ENCODE data around the gene CHST10.

CHST10 gene

DNA sequence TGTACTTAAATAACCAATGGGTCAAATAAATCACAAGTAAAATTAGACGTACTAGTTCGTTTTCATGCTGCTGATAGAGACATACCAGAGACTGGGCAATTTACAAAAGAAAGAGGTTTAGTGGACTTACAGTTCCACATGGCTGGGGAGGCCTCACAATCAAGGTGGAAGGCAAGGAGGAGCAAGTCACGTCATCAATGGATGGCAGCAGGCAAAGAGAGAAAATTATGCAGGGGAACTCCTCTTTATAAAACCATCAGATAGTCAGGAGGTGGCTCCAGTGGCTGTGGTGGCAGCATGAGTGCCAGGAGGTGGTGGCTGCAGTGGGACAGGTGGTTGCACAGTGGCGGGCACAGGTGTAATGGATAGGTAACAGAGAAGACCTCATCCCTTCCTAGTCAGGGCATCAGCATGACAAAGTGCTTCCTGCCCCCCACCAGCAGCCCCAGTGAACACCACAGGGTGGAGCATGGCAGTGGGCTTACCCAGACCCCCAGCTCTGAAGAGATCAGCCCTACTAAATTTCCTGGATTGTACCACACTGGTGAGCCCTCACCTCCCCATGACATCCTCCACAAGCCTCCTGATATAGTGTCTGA, 6.9 kb upstream of the CHST10 start:
- no peak overlapping the region for H3K4me3 ChIP-seq (ENCODE audit: low read depth, low read length)
- no peaks in the 10 kb centered on the region for H3K36me3 ChIP-seq (ENCODE audit: control insufficient read depth in 2 of 2, insufficient read depth in 1 of 2, low read length in 2 of 2)
- no peak for TF ChIP-seq KLF9 (tag by site-specific recombination; IDR thresholded peaks at IDR 0.05; ENCODE audit: low read depth)
- no peak for TF ChIP-seq ZNF571 (tag by site-specific recombination; IDR thresholded peaks at IDR 0.05)
- no peak for TF ChIP-seq ZNF548 (tag by site-specific recombination; IDR thresholded peaks at IDR 0.05)
- TF ChIP-seq, protein P1, sequence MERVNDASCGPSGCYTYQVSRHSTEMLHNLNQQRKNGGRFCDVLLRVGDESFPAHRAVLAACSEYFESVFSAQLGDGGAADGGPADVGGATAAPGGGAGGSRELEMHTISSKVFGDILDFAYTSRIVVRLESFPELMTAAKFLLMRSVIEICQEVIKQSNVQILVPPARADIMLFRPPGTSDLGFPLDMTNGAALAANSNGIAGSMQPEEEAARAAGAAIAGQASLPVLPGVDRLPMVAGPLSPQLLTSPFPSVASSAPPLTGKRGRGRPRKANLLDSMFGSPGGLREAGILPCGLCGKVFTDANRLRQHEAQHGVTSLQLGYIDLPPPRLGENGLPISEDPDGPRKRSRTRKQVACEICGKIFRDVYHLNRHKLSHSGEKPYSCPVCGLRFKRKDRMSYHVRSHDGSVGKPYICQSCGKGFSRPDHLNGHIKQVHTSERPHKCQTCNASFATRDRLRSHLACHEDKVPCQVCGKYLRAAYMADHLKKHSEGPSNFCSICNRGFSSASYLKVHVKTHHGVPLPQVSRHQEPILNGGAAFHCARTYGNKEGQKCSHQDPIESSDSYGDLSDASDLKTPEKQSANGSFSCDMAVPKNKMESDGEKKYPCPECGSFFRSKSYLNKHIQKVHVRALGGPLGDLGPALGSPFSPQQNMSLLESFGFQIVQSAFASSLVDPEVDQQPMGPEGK (tag by site-specific recombination; IDR thresholded peaks at IDR 0.05), result no peak
- TF ChIP-seq ZNF792 (tag by site-specific recombination; IDR thresholded peaks at IDR 0.05), result no peak
- TF ChIP-seq ZNF747 (tag by site-specific recombination; IDR thresholded peaks at IDR 0.05), result no peak
- no peak for TF ChIP-seq ZNF473 (tag by site-specific recombination; IDR thresholded peaks at IDR 0.05)
- TF ChIP-seq ZNF416 (tag by site-specific recombination; IDR thresholded peaks at IDR 0.05), result no peak
- no peak for TF ChIP-seq ZNF596 (tag by site-specific recombination; IDR thresholded peaks at IDR 0.05)
- no peak for TF ChIP-seq OSR2 (tag by site-specific recombination; IDR thresholded peaks at IDR 0.05)
- TF ChIP-seq ZNF292 (tag by site-specific recombination; IDR thresholded peaks at IDR 0.05; ENCODE audit: borderline replicate concordance, low read depth), result no peak
- TF ChIP-seq ZNF37A (tag by site-specific recombination; IDR thresholded peaks at IDR 0.05), result no peak
- TF ChIP-seq, protein P2, sequence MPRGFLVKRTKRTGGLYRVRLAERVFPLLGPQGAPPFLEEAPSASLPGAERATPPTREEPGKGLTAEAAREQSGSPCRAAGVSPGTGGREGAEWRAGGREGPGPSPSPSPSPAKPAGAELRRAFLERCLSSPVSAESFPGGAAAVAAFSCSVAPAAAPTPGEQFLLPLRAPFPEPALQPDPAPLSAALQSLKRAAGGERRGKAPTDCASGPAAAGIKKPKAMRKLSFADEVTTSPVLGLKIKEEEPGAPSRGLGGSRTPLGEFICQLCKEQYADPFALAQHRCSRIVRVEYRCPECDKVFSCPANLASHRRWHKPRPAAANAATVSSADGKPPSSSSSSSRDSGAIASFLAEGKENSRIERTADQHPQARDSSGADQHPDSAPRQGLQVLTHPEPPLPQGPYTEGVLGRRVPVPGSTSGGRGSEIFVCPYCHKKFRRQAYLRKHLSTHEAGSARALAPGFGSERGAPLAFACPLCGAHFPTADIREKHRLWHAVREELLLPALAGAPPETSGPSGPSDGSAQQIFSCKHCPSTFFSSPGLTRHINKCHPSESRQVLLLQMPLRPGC (tag by site-specific recombination; IDR thresholded peaks at IDR 0.05), result no peak
- TF ChIP-seq, protein P3, sequence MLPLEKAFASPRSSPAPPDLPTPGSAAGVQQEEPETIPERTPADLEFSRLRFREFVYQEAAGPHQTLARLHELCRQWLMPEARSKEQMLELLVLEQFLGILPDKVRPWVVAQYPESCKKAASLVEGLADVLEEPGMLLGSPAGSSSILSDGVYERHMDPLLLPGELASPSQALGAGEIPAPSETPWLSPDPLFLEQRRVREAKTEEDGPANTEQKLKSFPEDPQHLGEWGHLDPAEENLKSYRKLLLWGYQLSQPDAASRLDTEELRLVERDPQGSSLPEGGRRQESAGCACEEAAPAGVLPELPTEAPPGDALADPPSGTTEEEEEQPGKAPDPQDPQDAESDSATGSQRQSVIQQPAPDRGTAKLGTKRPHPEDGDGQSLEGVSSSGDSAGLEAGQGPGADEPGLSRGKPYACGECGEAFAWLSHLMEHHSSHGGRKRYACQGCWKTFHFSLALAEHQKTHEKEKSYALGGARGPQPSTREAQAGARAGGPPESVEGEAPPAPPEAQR (tag by site-specific recombination; IDR thresholded peaks at IDR 0.05), result no peak
- no peak for TF ChIP-seq ZNF16 (tag by site-specific recombination; IDR thresholded peaks at IDR 0.05; ENCODE audit: low read depth)
- no peak for TF ChIP-seq ZNF544 (tag by site-specific recombination; IDR thresholded peaks at IDR 0.05)
- TF ChIP-seq, protein P4, sequence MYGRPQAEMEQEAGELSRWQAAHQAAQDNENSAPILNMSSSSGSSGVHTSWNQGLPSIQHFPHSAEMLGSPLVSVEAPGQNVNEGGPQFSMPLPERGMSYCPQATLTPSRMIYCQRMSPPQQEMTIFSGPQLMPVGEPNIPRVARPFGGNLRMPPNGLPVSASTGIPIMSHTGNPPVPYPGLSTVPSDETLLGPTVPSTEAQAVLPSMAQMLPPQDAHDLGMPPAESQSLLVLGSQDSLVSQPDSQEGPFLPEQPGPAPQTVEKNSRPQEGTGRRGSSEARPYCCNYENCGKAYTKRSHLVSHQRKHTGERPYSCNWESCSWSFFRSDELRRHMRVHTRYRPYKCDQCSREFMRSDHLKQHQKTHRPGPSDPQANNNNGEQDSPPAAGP (tag by site-specific recombination; IDR thresholded peaks at IDR 0.05), result no peak
- no peak for TF ChIP-seq ZNF621 (tag by site-specific recombination; IDR thresholded peaks at IDR 0.05)
- no peak for TF ChIP-seq ZNF132 (tag by site-specific recombination; IDR thresholded peaks at IDR 0.05; ENCODE audit: borderline replicate concordance)
- H3K4me1 ChIP-seq (ENCODE audit: control insufficient read depth, insufficient read depth, low read length), result no peaks in the 10 kb centered on the region
- POLR2A ChIA-PET, result no interaction called here
- CTCF ChIA-PET, result interaction anchor here (0.6 to 2.2 kb wide), 3 partner anchors 8 to 167 kb away, joined by 3 to 10 read pairs (median 4); no protein-coding TSS in a partner anchor
- no peak overlapping the region for H3K27ac ChIP-seq (ENCODE audit: extremely low read depth, low read depth, low read length)
- no peaks in the 10 kb centered on the region for H3K9me3 ChIP-seq (ENCODE audit: control insufficient read depth, insufficient read depth, low read depth, low read length)

DNA sequence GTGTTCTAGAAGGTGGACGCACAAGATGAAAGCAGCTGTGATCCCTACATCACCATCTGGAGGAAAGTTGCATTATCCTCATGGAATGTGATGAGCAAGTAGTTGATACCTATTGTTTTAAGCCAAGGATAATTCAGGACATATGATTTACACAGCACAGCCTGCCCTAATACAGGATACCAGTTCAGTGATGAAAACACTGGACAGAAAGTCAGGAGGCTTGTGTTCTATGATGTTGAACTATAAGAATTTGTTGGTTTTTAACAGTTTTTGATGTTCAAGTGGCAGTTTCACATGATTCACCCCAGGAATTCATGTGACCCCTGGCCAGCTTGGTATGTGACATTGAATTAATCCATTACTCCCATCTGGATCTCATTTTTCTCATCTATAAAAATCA, 6.2 kb upstream of the CHST10 start:
- ChIA-PET CTCF (interaction anchor here (0.6 kb wide), 1 partner anchor 716 kb away, joined by 3 read pairs; no protein-coding TSS in a partner anchor), POLR2A (no interaction called here)
- Histone ChIP-seq H3K27ac (ENCODE audit: extremely low read depth, low read depth, low read length) (no peak overlapping the region), H3K36me3 (ENCODE audit: control insufficient read depth in 2 of 2, insufficient read depth in 1 of 2, low read length in 2 of 2) (no peaks in the 10 kb centered on the region), H3K4me1 (ENCODE audit: control insufficient read depth, insufficient read depth, low read length) (no peaks in the 10 kb centered on the region), H3K4me3 (ENCODE audit: low read depth, low read length) (no peak overlapping the region), H3K9me3 (ENCODE audit: control insufficient read depth, insufficient read depth, low read depth, low read length) (no peaks in the 10 kb centered on the region)
- TF ChIP-seq SP3 (tag by site-specific recombination; IDR thresholded peaks at IDR 0.05) (no peak), TCF7L2 (IDR thresholded peaks at IDR 0.05; ENCODE audit: borderline replicate concordance, low read depth, low read length) (no peak), ZNF223 (tag by site-specific recombination; IDR thresholded peaks at IDR 0.05) (no peak), ZNF501 (tag by site-specific recombination; IDR thresholded peaks at IDR 0.05) (no peak), ZNF112 (tag by site-specific recombination; IDR thresholded peaks at IDR 0.05) (no peak), ZNF785 (tag by site-specific recombination; IDR thresholded peaks at IDR 0.05) (no peak)
- TF ChIP-seq, protein P5, sequence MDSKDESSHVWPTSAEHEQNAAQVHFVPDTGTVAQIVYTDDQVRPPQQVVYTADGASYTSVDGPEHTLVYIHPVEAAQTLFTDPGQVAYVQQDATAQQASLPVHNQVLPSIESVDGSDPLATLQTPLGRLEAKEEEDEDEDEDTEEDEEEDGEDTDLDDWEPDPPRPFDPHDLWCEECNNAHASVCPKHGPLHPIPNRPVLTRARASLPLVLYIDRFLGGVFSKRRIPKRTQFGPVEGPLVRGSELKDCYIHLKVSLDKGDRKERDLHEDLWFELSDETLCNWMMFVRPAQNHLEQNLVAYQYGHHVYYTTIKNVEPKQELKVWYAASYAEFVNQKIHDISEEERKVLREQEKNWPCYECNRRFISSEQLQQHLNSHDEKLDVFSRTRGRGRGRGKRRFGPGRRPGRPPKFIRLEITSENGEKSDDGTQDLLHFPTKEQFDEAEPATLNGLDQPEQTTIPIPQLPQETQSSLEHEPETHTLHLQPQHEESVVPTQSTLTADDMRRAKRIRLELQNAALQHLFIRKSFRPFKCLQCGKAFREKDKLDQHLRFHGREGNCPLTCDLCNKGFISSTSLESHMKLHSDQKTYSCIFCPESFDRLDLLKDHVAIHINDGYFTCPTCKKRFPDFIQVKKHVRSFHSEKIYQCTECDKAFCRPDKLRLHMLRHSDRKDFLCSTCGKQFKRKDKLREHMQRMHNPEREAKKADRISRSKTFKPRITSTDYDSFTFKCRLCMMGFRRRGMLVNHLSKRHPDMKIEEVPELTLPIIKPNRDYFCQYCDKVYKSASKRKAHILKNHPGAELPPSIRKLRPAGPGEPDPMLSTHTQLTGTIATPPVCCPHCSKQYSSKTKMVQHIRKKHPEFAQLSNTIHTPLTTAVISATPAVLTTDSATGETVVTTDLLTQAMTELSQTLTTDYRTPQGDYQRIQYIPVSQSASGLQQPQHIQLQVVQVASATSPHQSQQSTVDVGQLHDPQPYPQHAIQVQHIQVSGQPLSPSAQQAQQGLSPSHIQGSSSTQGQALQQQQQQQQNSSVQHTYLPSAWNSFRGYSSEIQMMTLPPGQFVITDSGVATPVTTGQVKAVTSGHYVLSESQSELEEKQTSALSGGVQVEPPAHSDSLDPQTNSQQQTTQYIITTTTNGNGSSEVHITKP (tag by site-specific recombination; IDR thresholded peaks at IDR 0.05), result no peak
